ENCODE results near the gene MRGPRE. TPM values are rescaled to one million over a fixed set of nuclear protein-coding genes. Genes with fewer than 3 reads are reported as not detected.

MRGPRE gene
- total RNA-seq, 4 donors from 2014 or later = 0.50 TPM; not detected in 3

DNA sequence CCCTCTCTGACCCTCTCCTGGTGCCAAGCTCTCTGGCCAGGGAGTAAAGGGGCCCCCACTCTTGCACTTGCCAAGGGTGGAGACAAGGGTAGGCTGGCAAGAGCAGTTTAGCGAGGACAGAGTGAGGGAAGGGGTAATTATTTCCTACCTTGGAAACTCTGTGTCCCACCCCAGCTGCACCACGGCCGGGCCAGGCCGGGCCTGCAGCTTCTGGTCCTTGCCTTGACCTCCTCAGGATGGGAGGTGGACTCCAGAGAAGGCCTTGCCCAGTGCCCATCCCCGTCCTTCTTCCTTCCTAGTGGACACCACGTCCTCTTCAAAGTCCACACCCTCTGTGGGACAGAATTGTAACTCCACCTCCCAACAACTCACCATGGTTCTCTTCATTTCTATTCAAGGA is 48.7 kb downstream of the MRGPRE start:
- intact Hi-C loops (cut with DNase I) = no loop called here
- Histone ChIP-seq H3K4me3 (no peak overlapping the region), H3K27me3 (peaks cover 0 to 17% (median 0%) of the 10 kb centered on the region in 4 donors), H3K27ac (no peak overlapping the region), H3K36me3 (no peaks in the 10 kb centered on the region), H3K9me3 (no peaks in the 10 kb centered on the region), H3K4me1 (no peaks in the 10 kb centered on the region)
- no peak for DNase-seq
- 76 to 83% methylated on average over 5 to 6 of the region's 6 CpGs for WGBS, 2 donors
- TF ChIP-seq POLR2A (IDR thresholded peaks at IDR 0.05) = no peak
- TF ChIP-seq, protein P1, sequence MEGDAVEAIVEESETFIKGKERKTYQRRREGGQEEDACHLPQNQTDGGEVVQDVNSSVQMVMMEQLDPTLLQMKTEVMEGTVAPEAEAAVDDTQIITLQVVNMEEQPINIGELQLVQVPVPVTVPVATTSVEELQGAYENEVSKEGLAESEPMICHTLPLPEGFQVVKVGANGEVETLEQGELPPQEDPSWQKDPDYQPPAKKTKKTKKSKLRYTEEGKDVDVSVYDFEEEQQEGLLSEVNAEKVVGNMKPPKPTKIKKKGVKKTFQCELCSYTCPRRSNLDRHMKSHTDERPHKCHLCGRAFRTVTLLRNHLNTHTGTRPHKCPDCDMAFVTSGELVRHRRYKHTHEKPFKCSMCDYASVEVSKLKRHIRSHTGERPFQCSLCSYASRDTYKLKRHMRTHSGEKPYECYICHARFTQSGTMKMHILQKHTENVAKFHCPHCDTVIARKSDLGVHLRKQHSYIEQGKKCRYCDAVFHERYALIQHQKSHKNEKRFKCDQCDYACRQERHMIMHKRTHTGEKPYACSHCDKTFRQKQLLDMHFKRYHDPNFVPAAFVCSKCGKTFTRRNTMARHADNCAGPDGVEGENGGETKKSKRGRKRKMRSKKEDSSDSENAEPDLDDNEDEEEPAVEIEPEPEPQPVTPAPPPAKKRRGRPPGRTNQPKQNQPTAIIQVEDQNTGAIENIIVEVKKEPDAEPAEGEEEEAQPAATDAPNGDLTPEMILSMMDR (IDR thresholded peaks at IDR 0.05) = no peak

DNA sequence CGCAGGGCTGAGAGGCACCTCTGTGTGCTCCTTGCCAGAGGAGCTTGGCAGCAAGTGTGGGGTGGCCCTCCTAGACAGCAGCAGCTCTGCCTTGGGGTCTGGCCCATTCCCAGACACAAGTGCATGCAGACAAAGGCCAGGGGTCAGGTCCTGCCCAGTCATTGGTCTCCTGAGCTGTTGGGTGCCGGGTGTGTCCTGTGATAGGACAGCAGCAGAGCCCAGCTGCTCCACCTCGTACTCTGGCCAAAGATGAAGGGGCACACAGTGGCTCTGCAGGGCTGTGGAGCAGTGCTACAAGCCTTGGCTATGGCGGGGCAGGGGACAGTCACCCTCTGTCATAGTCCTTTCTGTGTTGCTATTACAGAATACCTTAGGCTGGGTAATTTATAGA is 49.8 kb downstream of the MRGPRE start:
- DNase-seq = no peak
- Histone ChIP-seq H3K36me3 (no peaks in the 10 kb centered on the region), H3K9me3 (no peaks in the 10 kb centered on the region), H3K27ac (no peak overlapping the region), H3K4me3 (no peak overlapping the region), H3K4me1 (no peaks in the 10 kb centered on the region), H3K27me3 (peaks cover 0 to 7% (median 0%) of the 10 kb centered on the region in 4 donors)
- intact Hi-C loops (cut with DNase I) = no loop called here
- TF ChIP-seq, protein P1 (IDR thresholded peaks at IDR 0.05) = no peak
- no peak for TF ChIP-seq POLR2A (IDR thresholded peaks at IDR 0.05)
- 70 to 93% methylated on average over 2 to 3 of the region's 4 CpGs for WGBS, 2 donors

DNA sequence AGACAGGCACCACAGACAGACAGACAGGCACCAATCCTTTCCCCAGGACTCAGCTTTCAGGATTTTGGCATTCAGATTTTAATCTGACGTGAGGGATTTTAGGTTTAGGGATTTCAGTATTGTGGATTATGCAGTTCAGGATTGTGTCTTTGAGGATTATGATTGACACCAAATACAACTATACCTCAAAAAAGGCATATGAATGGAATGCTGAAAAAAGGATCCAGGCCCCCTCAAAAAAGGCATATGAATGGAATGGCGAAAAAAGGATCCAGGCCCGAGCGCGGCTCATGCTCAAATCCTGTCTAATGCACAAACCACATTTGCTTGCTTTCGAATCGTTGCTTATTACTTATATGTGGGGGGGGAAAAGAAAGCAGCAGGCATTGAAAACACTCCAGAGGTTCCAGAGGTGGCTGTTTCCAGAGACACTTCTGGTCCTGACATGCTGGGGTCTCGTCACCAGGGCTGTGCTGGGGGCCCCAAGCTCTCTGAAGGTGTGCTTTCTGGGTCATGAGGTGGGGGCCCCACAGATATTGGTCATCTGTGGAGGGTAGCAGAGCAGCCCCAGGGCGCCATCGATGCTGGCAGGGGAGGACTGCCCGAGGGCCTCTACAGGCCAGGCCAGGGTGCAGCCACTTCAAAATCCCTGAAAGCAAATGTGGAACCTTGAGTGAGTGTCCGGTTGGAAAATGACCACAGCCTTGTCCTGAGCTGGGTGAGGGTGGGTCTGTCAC is 50.3 kb downstream of the MRGPRE start:
- H3K27ac ChIP-seq = no peak overlapping the region
- H3K9me3 ChIP-seq = no peaks in the 10 kb centered on the region
- TF ChIP-seq POLR2A (IDR thresholded peaks at IDR 0.05) = no peak
- TF ChIP-seq, protein P1 (IDR thresholded peaks at IDR 0.05) = no peak
- H3K36me3 ChIP-seq = no peaks in the 10 kb centered on the region
- H3K27me3 ChIP-seq = peaks cover 0 to 7% (median 0%) of the 10 kb centered on the region in 4 donors
- WGBS, 2 donors = 84 to 88% methylated on average over 6 to 9 of the region's 12 CpGs
- H3K4me1 ChIP-seq = no peaks in the 10 kb centered on the region
- intact Hi-C loops (cut with DNase I) = no loop called here
- no peak overlapping the region for H3K4me3 ChIP-seq
- no peak for DNase-seq

DNA sequence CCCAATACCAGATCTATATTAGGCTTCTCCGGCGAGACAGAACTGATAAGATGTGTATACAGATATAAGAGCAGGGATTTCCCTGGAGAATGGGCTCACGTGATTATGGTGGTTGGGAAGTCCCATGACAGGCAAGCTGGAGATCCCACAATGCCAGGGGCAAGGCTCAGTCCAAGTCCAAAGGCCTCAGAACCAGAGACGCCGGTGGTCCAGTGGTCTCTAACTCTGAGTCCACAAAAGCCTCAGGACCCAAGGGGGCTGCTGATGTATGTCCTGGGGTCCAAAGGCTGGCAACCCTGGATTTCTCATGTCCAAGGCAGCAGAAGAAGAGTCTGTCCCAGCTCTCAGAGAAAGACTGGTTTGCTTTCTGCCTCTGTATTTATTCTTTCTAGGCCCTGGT is 51.3 kb downstream of the MRGPRE start:
- intact Hi-C loops (cut with DNase I) = no loop called here
- no peak for TF ChIP-seq POLR2A (IDR thresholded peaks at IDR 0.05)
- TF ChIP-seq, protein P1 (IDR thresholded peaks at IDR 0.05) = no peak
- no peak for DNase-seq
- H3K4me3 ChIP-seq = no peak overlapping the region
- H3K36me3 ChIP-seq = no peaks in the 10 kb centered on the region
- peaks cover 0 to 8% (median 0%) of the 10 kb centered on the region in 3 donors for H3K9me3 ChIP-seq
- H3K27ac ChIP-seq = no peak overlapping the region
- H3K27me3 ChIP-seq = peaks cover 0 to 5% (median 0%) of the 10 kb centered on the region in 4 donors
- WGBS, 2 donors = 58 to 81% methylated on average over 3 to 5 of the region's 5 CpGs
- no peaks in the 10 kb centered on the region for H3K4me1 ChIP-seq

DNA sequence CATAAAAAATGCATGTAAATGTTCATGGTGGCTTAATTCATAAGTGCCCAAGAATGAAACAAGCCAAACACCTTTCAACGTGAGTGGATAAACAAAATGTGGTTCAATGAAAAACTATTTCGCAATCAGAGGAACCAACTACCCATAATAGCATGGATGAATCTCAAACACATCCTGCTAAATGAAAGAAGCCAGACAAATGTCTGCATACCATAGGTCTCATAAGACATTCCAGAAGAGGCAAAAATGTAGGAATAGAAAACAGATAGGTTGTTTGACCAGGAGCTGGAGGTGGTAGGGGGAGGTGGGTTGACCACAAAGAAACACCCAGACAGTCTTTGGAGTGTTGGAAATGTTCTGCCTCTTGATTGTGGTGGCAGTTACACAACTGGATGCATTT is 53.9 kb downstream of the MRGPRE start:
- peaks cover 0 to 7% (median 0%) of the 10 kb centered on the region in 4 donors for H3K27me3 ChIP-seq
- H3K36me3 ChIP-seq = no peaks in the 10 kb centered on the region
- H3K9me3 ChIP-seq = peaks cover 0 to 9% (median 0%) of the 10 kb centered on the region in 3 donors
- no peaks in the 10 kb centered on the region for H3K4me1 ChIP-seq
- H3K27ac ChIP-seq = no peak overlapping the region
- DNase-seq = no peak
- TF ChIP-seq POLR2A (IDR thresholded peaks at IDR 0.05) = no peak
- TF ChIP-seq, protein P1 (IDR thresholded peaks at IDR 0.05) = no peak
- WGBS, 2 donors = 41 to 52% methylated on average over 2 of the region's 2 CpGs
- intact Hi-C loops (cut with DNase I) = no loop called here
- H3K4me3 ChIP-seq = no peak overlapping the region

Measured in esophagus squamous epithelium (tissue), 5 donors.